WERI-Rb-1 (cell line): ENCODE results near the gene MROH2A.
A peak's percentile ranks its signal among the peaks of the same experiment; 100 is the strongest.

Source experiments
- DNase-seq: peaks from one replicate; pipeline ENCODE4 v3.0.0-alpha.2; 2020
- H3K27ac ChIP-seq: fragments of 250-450 bp; sonication (Bioruptor Pico); 2 replicates; pipeline ENCODE4 v1.5.1; 2020; ENCODE audit warnings: mild to moderate bottlenecking, moderate library complexity
- H3K27me3 ChIP-seq: fragments of 250-450 bp; sonication (Bioruptor Pico); 2 replicates; pipeline ENCODE4 v1.5.1; 2021; ENCODE audit warnings: mild to moderate bottlenecking, low read depth, moderate library complexity; ENCODE audit not compliant: insufficient read depth, severe bottlenecking
- H3K36me3 ChIP-seq: fragments of 250-450 bp; sonication (Bioruptor Pico); 2 replicates; pipeline ENCODE4 v1.5.1; 2020; ENCODE audit warnings: mild to moderate bottlenecking, moderate library complexity
- H3K4me3 ChIP-seq: 2 replicates; pipeline ENCODE4 v1.5.1; 2011; ENCODE audit warnings: low read depth, mild to moderate bottlenecking, control low read depth, low read length
- H3K9me3 ChIP-seq: fragments of 250-450 bp; sonication (Bioruptor Pico); 2 replicates; pipeline ENCODE4 v1.5.1; 2021; ENCODE audit warnings: mild to moderate bottlenecking, moderate library complexity; ENCODE audit not compliant: severe bottlenecking
- CTCF ChIP-seq: IDR thresholded peaks from 2 replicates; pipeline ENCODE4 v1.5.1; 2011; ENCODE audit warnings: low read depth, mild to moderate bottlenecking, control low read depth, inconsistent platforms, low read length

Gene MROH2A

GRCh38 chr2:233824373-233824772 lies 46.2 kb downstream of the MROH2A start:
- H3K27ac ChIP-seq, result no peak overlapping the region

DNA sequence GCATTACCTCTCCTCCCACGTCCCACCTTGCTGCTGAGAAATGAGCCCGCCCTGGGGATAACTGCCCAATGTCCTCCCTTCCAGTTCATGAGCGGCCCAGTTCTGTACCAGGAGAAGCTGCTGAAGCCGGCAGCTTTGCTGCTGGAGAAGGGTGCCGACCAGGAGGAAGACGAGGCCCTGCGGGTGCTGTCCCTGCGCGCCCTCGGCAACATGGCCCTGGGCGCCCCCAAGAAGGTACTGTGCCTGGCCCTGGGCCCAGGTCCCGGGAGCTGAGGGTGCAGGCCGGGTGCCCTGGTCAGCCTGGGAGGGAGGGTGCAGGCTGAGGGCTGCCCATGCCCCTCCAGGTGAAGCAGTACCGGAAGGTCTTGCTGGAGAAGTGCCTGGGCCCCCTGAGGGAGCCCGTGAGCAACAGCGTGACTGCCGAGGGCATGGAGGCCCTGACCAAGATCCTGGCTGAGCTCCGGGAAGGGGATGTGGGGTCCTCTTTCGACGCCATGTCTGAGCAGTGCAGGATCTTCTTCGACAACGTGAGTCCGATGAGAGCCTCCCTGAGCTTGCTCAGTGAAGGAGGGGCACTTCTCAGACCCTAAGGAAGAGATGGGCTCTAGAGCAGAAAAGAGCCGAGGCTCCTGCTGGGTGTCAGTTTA lies 50.5 kb downstream of the MROH2A start:
- Histone ChIP-seq H3K9me3 (no peaks in the 10 kb centered on the region), H3K4me3 (no peak overlapping the region), H3K27me3 (no peaks in the 10 kb centered on the region), H3K27ac (no peak overlapping the region), H3K36me3 (no peaks in the 10 kb centered on the region)
- TF ChIP-seq CTCF, result no peak
- peak; percentile 5 for DNase-seq

More at GRCh38 chr2:233824373-233824772, 46.2 kb downstream of the MROH2A start:
- H3K4me3 ChIP-seq, result no peak overlapping the region
- no peaks in the 10 kb centered on the region for H3K9me3 ChIP-seq
- peak; percentile 3 for DNase-seq
- no peak for TF ChIP-seq CTCF
- H3K36me3 ChIP-seq, result no peaks in the 10 kb centered on the region
- H3K27me3 ChIP-seq, result no peaks in the 10 kb centered on the region

DNA sequence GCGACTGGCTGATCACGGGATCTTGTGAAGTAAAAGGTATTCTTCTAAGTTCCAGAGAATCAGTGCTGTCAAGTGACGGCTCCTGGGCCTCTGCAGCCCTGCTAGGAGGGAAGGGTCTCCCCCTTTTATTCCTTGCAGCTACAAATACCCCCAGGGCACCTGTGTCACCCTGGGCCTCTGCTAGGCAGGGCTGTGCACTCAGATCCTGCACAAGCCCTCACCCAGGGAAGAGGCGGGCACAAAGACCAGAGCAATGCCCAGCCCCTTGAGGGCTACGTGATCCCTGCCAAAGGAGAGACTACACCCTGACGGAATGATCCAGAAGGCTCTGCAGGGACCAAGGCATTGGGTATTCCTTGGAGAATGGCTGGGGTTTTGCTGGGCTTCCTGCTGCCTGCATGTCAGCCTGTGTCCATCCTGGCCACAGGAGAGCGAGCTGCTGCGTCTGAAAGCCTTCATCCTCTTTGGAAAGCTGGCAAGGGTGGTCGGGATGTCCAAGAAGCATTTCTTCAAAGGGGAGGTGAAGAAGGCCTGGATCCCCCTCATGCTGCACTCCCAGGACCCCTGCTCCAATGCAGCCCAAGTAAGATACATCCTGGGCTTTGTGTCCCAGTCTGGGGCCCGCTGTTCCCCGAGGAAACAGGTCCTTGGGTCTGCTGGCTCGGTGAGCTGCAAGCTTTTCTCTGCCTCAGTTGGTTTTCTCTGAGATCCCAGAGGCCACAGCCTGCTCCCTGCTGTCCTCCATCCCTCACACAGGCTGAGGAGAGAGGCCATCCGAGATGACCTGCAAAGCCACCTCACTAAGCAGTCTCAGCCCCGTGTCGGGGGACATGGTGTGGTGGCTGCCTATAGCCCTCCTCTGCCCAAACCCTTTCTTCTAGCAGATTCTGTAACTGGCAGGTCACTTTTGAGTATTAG lies 51.3 kb downstream of the MROH2A start:
- Histone ChIP-seq H3K9me3 (no peaks in the 10 kb centered on the region), H3K4me3 (no peak overlapping the region), H3K27me3 (no peaks in the 10 kb centered on the region), H3K27ac (no peak overlapping the region), H3K36me3 (peaks cover 5% of the 10 kb centered on the region)
- peak; percentile 1 for DNase-seq
- TF ChIP-seq CTCF, result no peak

DNA sequence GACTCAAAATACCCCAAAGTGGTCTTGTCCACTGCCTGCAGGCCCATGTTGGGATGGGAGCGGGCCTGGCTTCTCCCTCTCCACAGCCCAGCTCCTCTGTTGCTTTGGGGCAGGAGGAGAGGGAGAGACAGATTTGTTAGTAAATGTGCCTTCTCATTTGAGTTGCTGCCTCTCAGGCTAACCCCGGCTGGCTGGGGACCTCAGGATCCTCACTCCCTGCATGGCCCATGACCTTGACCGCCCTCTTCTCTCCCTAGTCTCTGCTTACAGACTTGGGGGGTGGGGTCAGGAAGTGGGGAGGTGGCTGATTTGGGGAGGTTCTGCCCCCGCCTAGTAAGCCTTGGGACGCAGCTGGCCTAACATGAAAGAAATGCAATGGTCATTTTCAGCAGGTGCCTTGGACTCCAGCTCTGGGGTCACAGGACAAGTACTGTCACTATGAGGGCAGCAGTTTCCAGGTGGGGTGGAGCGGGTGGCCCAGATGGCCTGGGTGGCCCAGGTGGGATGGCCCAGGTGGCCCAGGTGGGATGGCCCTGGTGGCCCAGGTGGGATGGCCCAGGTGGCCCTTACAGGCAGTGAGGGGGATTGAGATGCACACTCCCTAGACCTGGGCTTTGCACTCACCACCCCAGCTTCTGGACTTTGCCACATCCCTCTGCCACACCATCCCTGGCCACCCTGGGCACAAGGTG lies 52.1 kb downstream of the MROH2A start:
- Histone ChIP-seq H3K27ac (no peak overlapping the region), H3K4me3 (no peak overlapping the region), H3K36me3 (peaks cover 13% of the 10 kb centered on the region), H3K27me3 (no peaks in the 10 kb centered on the region), H3K9me3 (no peaks in the 10 kb centered on the region)
- DNase-seq, result no peak
- no peak for TF ChIP-seq CTCF

- Histone ChIP-seq H3K9me3 (no peaks in the 10 kb centered on the region), H3K4me3 (no peak overlapping the region), H3K27me3 (no peaks in the 10 kb centered on the region), H3K27ac (no peak overlapping the region), H3K36me3 (peaks cover 21% of the 10 kb centered on the region)
- TF ChIP-seq CTCF, result no peak
- DNase-seq, result no peak
These were observed 53.0 kb downstream of the MROH2A start for GRCh38 chr2:233831011-233831721.
